Esophagus muscularis mucosa (tissue), 4 donors: ENCODE measurements around the gene ATP5ME. TPM values are rescaled to one million over a fixed set of nuclear protein-coding genes. Genes with fewer than 3 reads are reported as not detected.
A peak's percentile ranks its signal among the peaks of the same experiment; 100 is the strongest.

Experiments used
- DNase-seq: peaks from one replicate; pipeline ENCODE4 v3.0.0-alpha.2; 2017; ENCODE audit errors: extremely low spot score
- H3K27ac ChIP-seq, 4 donors: fragments of 200-600 bp; sonication (generic); replicated peaks in 1 of 4; 1 replicate in 3 of 4; 2 replicates in 1 of 4; pipeline ENCODE4 v1.5.1; 2016 to 2019; ENCODE audit warnings: mild to moderate bottlenecking in 1 of 4
- H3K27me3 ChIP-seq, 4 donors: fragments of 200-600 bp; sonication (generic); one replicate each; pipeline versions ENCODE4 v1.5.1 to v1.6.0; 2016 to 2019
- H3K36me3 ChIP-seq, 4 donors: fragments of 200-600 bp; sonication (generic); one replicate each; pipeline ENCODE4 v1.5.1; 2016 to 2019
- H3K4me1 ChIP-seq, 4 donors: fragments of 200-600 bp; sonication (generic); one replicate each; pipeline ENCODE4 v1.5.1; 2016 to 2019
- H3K4me3 ChIP-seq, 4 donors: fragments of 200-600 bp; sonication (generic); 1 replicate in 2 of 4; 2 replicates in 2 of 4; pipeline ENCODE4 v1.5.1; 2016 to 2019; ENCODE audit warnings: mild to moderate bottlenecking in 4 of 4, moderate library complexity in 1 of 4
- H3K9me3 ChIP-seq, 4 donors: fragments of 200-600 bp; sonication (generic); 1 replicate in 3 of 4; 2 replicates in 1 of 4; pipeline ENCODE4 v1.5.1; 2016 to 2019
- EP300 ChIP-seq: sonication (generic); formaldehyde crosslinking; IDR thresholded peaks from one replicate; pipeline ENCODE4 v1.6.1; 2017; ENCODE audit warnings: antibody characterized with exemption
- POLR2A ChIP-seq: fragments of 450-650 bp; IDR thresholded peaks from one replicate; pipeline ENCODE4 v1.6.1; 2017; ENCODE audit warnings: antibody characterized with exemption, moderate library complexity, mild to moderate bottlenecking, low read depth
- POLR2AphosphoS5 ChIP-seq, 2 donors: sonication (generic); formaldehyde crosslinking; IDR thresholded peaks; one replicate each; pipeline ENCODE4 v1.6.1; 2017; ENCODE audit warnings: antibody characterized with exemption in 2 of 2
- WGBS: methylation state at CpG from one replicate; pipeline ENCODE4 v1.1.5; 2018; 5-methylcytosine and 5-hydroxymethylcytosine counted together
- intact Hi-C: fragments of 100-400 bp; cut with DNase I; formaldehyde crosslinking; loops from one replicate; pipeline ENCODE4 v1.15.1; 2023
- total RNA-seq, 4 donors: library from RNA; depleted of rRNA; stranded (reverse); fragments of >200 nt; gene quantifications; one replicate each; pipeline versions ENCODE4 v1.1.0 to v1.2.1, GENCODE V29; 2016
- TF ChIP-seq, protein P1 (sequence below), 3 experiments: fragments of 200-600 bp in 2 of 3; fragments of 450-650 bp in 1 of 3; sonication (generic) in 2 of 3; IDR thresholded peaks; one replicate each; pipeline ENCODE4 v1.5.1; 2017 to 2019; ENCODE audit warnings: antibody characterized with exemption in 3 of 3, mild to moderate bottlenecking in 2 of 3, moderate library complexity in 1 of 3

Gene ATP5ME
- total RNA-seq, 4 donors from 2014 or later, result 111 to 224 (median 154) TPM

DNA sequence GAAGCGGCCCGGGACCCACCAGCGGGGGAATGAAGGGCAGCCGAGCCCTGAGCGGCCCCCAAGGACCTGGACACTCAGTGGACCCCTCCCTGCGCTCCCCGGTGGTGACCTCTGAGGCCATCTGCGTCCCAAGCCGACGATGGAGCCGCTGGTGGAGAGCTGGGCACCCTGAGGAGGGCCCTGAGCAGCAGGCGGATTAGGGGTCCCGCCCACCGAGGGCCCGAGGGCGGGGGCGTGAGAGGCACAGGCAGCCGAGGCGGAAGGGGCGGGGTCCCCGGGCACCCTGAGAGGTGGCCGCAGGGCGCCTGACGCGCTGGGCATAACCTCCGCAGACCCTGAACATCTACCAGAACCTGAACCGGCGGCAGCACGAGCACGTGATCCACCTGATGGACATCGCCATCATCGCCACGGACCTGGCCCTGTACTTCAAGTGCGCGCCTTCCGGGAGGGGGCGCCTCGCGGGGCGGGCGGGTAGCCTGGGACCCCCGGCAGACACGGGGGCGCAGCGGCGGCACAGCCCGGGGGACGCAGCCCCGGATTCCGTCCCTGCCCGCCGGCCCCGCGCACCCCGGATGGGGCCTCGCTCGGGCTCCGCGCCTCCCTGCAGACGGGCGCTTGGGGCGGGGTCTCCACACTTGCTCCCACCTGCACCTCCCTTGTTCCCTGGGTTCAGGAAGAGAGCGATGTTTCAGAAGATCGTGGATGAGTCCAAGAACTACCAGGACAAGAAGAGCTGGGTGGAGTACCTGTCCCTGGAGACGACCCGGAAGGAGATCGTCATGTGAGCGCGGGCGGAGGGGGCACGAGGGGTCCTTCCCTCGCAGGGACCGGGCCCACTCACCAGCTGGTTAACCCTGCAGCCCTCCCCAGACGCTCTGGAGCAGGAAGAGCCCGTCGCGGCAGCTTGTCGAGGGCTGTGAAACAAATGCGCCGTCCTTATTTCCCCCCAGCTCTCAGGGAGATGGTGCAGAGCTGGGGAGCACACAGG is 10.3 kb downstream of the ATP5ME start:
- peaks cover 5 to 20% (median 18%) of the 10 kb centered on the region in 4 donors for H3K4me1 ChIP-seq
- DNase-seq, result no peak
- 4% methylated on average over 29 of the region's 80 CpGs for WGBS
- no peaks in the 10 kb centered on the region for H3K9me3 ChIP-seq
- no peaks in the 10 kb centered on the region for H3K36me3 ChIP-seq
- peak overlapping the region in 2 of 4 donors; percentile 40 to 43 for H3K27ac ChIP-seq
- H3K4me3 ChIP-seq, result peak overlapping the region; percentile 57 to 80 (median 68)
- H3K27me3 ChIP-seq, result peaks cover 0 to 33% (median 0%) of the 10 kb centered on the region in 4 donors
- TF ChIP-seq POLR2AphosphoS5 (IDR thresholded peaks at IDR 0.05), result peak in 1 of 2 donors; percentile 19
- TF ChIP-seq, protein P1, sequence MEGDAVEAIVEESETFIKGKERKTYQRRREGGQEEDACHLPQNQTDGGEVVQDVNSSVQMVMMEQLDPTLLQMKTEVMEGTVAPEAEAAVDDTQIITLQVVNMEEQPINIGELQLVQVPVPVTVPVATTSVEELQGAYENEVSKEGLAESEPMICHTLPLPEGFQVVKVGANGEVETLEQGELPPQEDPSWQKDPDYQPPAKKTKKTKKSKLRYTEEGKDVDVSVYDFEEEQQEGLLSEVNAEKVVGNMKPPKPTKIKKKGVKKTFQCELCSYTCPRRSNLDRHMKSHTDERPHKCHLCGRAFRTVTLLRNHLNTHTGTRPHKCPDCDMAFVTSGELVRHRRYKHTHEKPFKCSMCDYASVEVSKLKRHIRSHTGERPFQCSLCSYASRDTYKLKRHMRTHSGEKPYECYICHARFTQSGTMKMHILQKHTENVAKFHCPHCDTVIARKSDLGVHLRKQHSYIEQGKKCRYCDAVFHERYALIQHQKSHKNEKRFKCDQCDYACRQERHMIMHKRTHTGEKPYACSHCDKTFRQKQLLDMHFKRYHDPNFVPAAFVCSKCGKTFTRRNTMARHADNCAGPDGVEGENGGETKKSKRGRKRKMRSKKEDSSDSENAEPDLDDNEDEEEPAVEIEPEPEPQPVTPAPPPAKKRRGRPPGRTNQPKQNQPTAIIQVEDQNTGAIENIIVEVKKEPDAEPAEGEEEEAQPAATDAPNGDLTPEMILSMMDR (IDR thresholded peaks at IDR 0.05), result no peak
- no peak for TF ChIP-seq POLR2A
- TF ChIP-seq EP300, result no peak
- intact Hi-C loops, result no loop called here

DNA sequence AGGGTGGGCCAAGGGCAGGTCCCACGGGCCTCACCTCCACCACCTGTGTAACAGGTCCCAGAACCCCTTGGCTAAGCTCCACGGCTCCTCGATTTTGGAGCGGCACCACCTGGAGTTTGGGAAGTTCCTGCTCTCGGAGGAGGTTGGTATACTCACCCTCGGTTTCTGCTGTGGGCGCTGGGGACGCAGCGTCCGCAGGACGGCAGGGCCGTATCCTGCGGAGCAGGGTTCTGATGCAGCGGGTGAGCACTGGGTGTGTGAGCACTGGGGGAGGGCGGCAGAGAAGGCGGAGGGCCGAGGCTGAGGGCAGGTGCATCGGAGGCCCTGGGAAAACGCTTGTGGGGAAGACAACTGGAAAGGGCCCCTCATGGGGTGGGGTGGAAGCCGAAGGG is 11.0 kb downstream of the ATP5ME start:
- intact Hi-C loops, result no loop called here
- Histone ChIP-seq H3K27ac (peak overlapping the region in 1 of 4 donors; percentile 43), H3K36me3 (no peaks in the 10 kb centered on the region), H3K9me3 (no peaks in the 10 kb centered on the region), H3K4me3 (peak overlapping the region; percentile 57 to 80 (median 68)), H3K4me1 (peaks cover 5 to 20% (median 18%) of the 10 kb centered on the region in 4 donors), H3K27me3 (peaks cover 0 to 33% (median 0%) of the 10 kb centered on the region in 4 donors)
- WGBS, result 22% methylated on average over 12 of the region's 20 CpGs
- no peak for TF ChIP-seq POLR2A
- TF ChIP-seq, protein P1 (IDR thresholded peaks at IDR 0.05), result no peak
- no peak for TF ChIP-seq POLR2AphosphoS5 (IDR thresholded peaks at IDR 0.05)
- no peak for TF ChIP-seq EP300
- no peak for DNase-seq

DNA sequence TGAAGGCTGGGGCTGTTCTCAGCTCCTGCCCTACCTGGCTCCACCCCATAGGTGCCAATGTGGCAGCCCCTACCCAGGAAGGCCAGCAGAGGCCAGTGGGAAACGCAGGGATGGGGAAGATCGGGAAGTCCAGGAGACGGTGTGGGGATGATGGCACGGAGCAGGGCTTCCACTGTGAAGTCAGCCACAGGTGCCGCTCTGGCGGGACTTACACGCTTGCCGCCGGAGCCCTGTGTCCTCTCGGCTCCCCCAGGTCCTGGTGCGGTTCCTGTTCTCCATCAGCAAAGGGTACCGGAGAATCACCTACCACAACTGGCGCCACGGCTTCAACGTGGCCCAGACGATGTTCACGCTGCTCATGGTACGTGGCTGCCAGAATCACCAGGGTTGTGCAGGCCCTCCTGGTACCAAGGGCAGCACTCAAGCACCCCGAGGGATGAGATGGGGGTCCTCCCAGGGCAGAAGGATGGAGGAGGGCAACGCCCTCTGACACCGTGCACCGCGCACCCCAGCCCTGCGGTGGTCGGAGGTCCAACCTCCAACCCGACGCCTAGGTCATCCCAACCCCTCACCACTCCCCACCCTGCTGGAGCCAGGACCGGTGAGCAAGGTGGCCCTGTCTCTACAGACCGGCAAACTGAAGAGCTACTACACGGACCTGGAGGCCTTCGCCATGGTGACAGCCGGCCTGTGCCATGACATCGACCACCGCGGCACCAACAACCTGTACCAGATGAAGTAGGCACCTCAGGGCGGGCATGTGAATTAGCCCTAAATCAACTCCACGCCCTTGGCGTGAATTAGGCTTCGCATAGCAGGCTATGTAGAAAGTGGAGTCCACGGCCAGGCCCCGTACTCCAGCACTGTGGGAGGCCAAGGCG is 12.0 kb downstream of the ATP5ME start:
- Histone ChIP-seq H3K27ac (no peak overlapping the region), H3K9me3 (no peaks in the 10 kb centered on the region), H3K4me3 (no peak overlapping the region), H3K27me3 (peaks cover 0 to 33% (median 0%) of the 10 kb centered on the region in 4 donors), H3K4me1 (peaks cover 5 to 20% (median 18%) of the 10 kb centered on the region in 4 donors), H3K36me3 (no peaks in the 10 kb centered on the region)
- intact Hi-C loops, result no loop called here
- WGBS, result 97% methylated on average over 32 of the region's 42 CpGs
- DNase-seq, result no peak
- TF ChIP-seq EP300, result no peak
- TF ChIP-seq, protein P1 (IDR thresholded peaks at IDR 0.05), result no peak

DNA sequence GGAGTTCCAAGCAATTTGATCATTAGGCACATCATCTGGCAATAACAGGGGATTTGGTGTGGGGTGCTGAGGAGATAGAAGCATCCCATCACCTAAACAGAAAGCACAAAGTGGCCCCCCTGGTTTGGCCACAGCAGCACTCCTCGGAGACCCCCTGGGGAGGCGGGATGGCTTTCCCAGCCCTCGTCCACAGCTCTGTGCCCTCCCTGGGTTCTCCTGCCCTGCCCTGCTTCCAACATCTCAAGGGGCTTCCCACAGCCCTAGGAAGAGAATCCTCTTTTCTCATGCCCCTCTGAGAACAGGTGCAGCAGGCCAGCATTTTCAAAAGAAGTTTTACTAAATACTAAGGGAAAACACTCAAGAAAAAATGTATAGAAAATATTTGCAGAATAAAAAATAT is 12.8 kb downstream of the ATP5ME start:
- Histone ChIP-seq H3K27me3 (peaks cover 0 to 42% (median 0%) of the 10 kb centered on the region in 4 donors), H3K4me1 (peaks cover 5 to 20% (median 18%) of the 10 kb centered on the region in 4 donors), H3K4me3 (no peak overlapping the region), H3K36me3 (no peaks in the 10 kb centered on the region), H3K9me3 (no peaks in the 10 kb centered on the region), H3K27ac (no peak overlapping the region)
- TF ChIP-seq POLR2A, result no peak
- no peak for TF ChIP-seq POLR2AphosphoS5 (IDR thresholded peaks at IDR 0.05)
- no peak for TF ChIP-seq EP300
- TF ChIP-seq, protein P1 (IDR thresholded peaks at IDR 0.05), result no peak
- DNase-seq, result no peak
- WGBS, result 91% methylated on average over 3 of the region's 3 CpGs
- intact Hi-C loops, result no loop called here
